HepG2 (cell line): ENCODE data around the gene FCRL2. TPM values are rescaled to one million over a fixed set of nuclear protein-coding genes. Genes with fewer than 3 reads are reported as not detected.

ENCODE experiments used
- ATAC-seq: fragments of 200-7000 bp; cut with Tn5 transposase; 3 replicates; pipeline ENCODE4 v1.9.1; 2020; ENCODE audit warnings: mild to moderate bottlenecking, moderate library complexity
- BruUV-seq: library from RNA; stranded (reverse); fragments of 400-500 nt; replicated peaks from 2 replicates; lab custom pipeline; 2021; lab: Mats Ljungman, UMichigan
- CTCF ChIA-PET: fragments of 300-600 bp; formaldehyde crosslinking; extraction: SDS; loops from one replicate; lab custom pipeline; 2021; ENCODE audit warnings: low total read pairs, inconsistent platforms, low intra/inter-chr PET ratio; lab: Yijun Ruan, JAX
- POLR2A ChIA-PET: fragments of 350-600 bp; sonication (Branson Sonifier 250); formaldehyde crosslinking; loops from one replicate; lab custom pipeline; 2020; ENCODE audit warnings: antibody characterized with exemption, inconsistent platforms; lab: Yijun Ruan, JAX
- DNase-seq: peaks from one replicate; pipeline ENCODE4 v3.0.0-alpha.2; 2015; ENCODE audit warnings: low spot score
- FAIRE-seq: peaks from 3 replicates; lab custom pipeline; 2011; peaks lifted over from hg19 to GRCh38; lab: Jason Lieb, UNC
- H2AFZ ChIP-seq: one replicate; pipeline ENCODE4 v1.6.1; 2011; ENCODE audit warnings: low read length, inconsistent platforms
- H3K27ac ChIP-seq: fragments of 300-600 bp; 3 replicates; pipeline ENCODE4 v1.8.0; 2011; ENCODE audit warnings: mixed run types, mild to moderate bottlenecking, mixed read lengths, low read length, inconsistent platforms; ENCODE audit not compliant: insufficient read depth; ENCODE audit errors: extremely low read length
- H3K27me3 ChIP-seq, 2 experiments: fragments of 200-600 bp in 1 of 2; 2 replicates in 1 of 2; 3 replicates in 1 of 2; pipeline versions ENCODE4 v1.6.0 to v1.8.0; 2011; ENCODE audit warnings: low read length in 2 of 2, mild to moderate bottlenecking in 2 of 2, moderate library complexity in 2 of 2, inconsistent platforms in 1 of 2; ENCODE audit not compliant: insufficient read depth in 2 of 2, control insufficient read depth in 1 of 2
- H3K36me3 ChIP-seq, 2 experiments: fragments of 200-600 bp in 1 of 2; replicated peaks in 1 of 2; 2 replicates in 1 of 2; 3 replicates in 1 of 2; pipeline versions ENCODE4 v1.5.1 to v1.8.0; 2011; ENCODE audit warnings: low read length in 2 of 2, inconsistent platforms in 1 of 2; ENCODE audit not compliant: insufficient read depth in 2 of 2, control insufficient read depth in 1 of 2
- H3K4me1 ChIP-seq: 2 replicates; pipeline ENCODE4 v1.5.1; 2012; ENCODE audit warnings: low read length, inconsistent platforms; ENCODE audit not compliant: insufficient read depth
- H3K4me2 ChIP-seq: 2 replicates; pipeline ENCODE4 v1.6.0; 2011; ENCODE audit warnings: low read depth, low read length, inconsistent platforms
- H3K4me3 ChIP-seq, 3 experiments: fragments of 200-600 bp in 1 of 3; sonication (generic), shearing (Covaris generic) in 1 of 3; replicated peaks in 1 of 3; 2 replicates each; pipeline ENCODE4 v1.5.1; 2011 to 2016; ENCODE audit warnings: low read length in 3 of 3, inconsistent platforms in 2 of 3, low read depth in 2 of 3, mild to moderate bottlenecking in 2 of 3, control low read depth in 1 of 3, mixed read lengths in 1 of 3; ENCODE audit not compliant: insufficient read depth in 1 of 3
- H3K79me2 ChIP-seq: one replicate; pipeline ENCODE4 v1.6.1; 2011; ENCODE audit warnings: low read length, inconsistent platforms; ENCODE audit not compliant: insufficient read depth
- H3K9ac ChIP-seq: 2 replicates; pipeline ENCODE4 v1.6.0; 2011; ENCODE audit warnings: mild to moderate bottlenecking, low read depth, low read length, inconsistent platforms; ENCODE audit not compliant: insufficient read depth
- H3K9me3 ChIP-seq: 2 replicates; pipeline ENCODE4 v1.5.1; 2012; ENCODE audit warnings: mild to moderate bottlenecking, low read length
- H4K20me1 ChIP-seq: 2 replicates; pipeline ENCODE4 v1.6.0; 2011; ENCODE audit warnings: inconsistent platforms, mild to moderate bottlenecking, low read length, moderate library complexity; ENCODE audit not compliant: insufficient read depth
- EEA1 ChIP-seq: sonication (generic); formaldehyde crosslinking; IDR thresholded peaks from 2 replicates; pipeline ENCODE4 v1.5.1; 2020; ENCODE audit warnings: mild to moderate bottlenecking, missing genetic modification reagents, borderline replicate concordance
- GATAD1 ChIP-seq: IDR thresholded peaks from 2 replicates; pipeline ENCODE4 v1.6.1; 2016; ENCODE audit warnings: missing genetic modification reagents, missing compliant biosample characterization
- KLF12 ChIP-seq: sonication (generic); formaldehyde crosslinking; IDR thresholded peaks from 2 replicates; pipeline ENCODE4 v1.4.0; 2020; ENCODE audit warnings: missing genetic modification reagents, borderline replicate concordance
- MBNL3 ChIP-seq: fragments of 250-450 bp; sonication (Bioruptor Pico); conservative IDR thresholded peaks from 2 replicates; pipeline ENCODE4 v1.8.0; 2022; ENCODE audit warnings: mild to moderate bottlenecking, inconsistent platforms
- NAIF1 ChIP-seq: sonication (generic); formaldehyde crosslinking; IDR thresholded peaks from 2 replicates; pipeline ENCODE4 v1.5.0; 2020; ENCODE audit warnings: mild to moderate bottlenecking, missing genetic modification reagents, borderline replicate concordance
- PAWR ChIP-seq: sonication (generic); formaldehyde crosslinking; IDR thresholded peaks from 2 replicates; pipeline ENCODE4 v1.4.0; 2020; ENCODE audit warnings: missing genetic modification reagents, mild to moderate bottlenecking, borderline replicate concordance
- SAFB2 ChIP-seq: sonication (generic); formaldehyde crosslinking; IDR thresholded peaks from 2 replicates; pipeline ENCODE4 v1.5.1; 2020; ENCODE audit warnings: missing genetic modification reagents, low read depth, mild to moderate bottlenecking, borderline replicate concordance
- SALL1 ChIP-seq: sonication (generic); formaldehyde crosslinking; IDR thresholded peaks from 2 replicates; pipeline ENCODE4 v1.8.0; 2022; ENCODE audit warnings: mild to moderate bottlenecking, missing genetic modification reagents
- SP4 ChIP-seq: sonication (generic); formaldehyde crosslinking; IDR thresholded peaks from 2 replicates; pipeline ENCODE4 v1.8.1; 2023; ENCODE audit warnings: mild to moderate bottlenecking, missing genetic modification reagents
- SRF ChIP-seq: IDR thresholded peaks from 2 replicates; pipeline ENCODE4 v1.6.1; 2011; ENCODE audit warnings: mild to moderate bottlenecking, low read depth, low read length, moderate library complexity
- STAT5B ChIP-seq: sonication (generic); formaldehyde crosslinking; IDR thresholded peaks from 2 replicates; pipeline ENCODE4 v1.4.0; 2020; ENCODE audit warnings: missing genetic modification reagents
- TBX3 ChIP-seq: fragments of 450-650 bp; IDR thresholded peaks from 2 replicates; pipeline ENCODE4 v1.6.1; 2017; ENCODE audit warnings: antibody characterized with exemption, mild to moderate bottlenecking, inconsistent platforms, borderline replicate concordance
- ZFP1 ChIP-seq: IDR thresholded peaks from 2 replicates; pipeline ENCODE4 v1.6.1; 2016
- ZMYM3 ChIP-seq: sonication (generic); formaldehyde crosslinking; IDR thresholded peaks from 2 replicates; pipeline ENCODE4 v1.5.1; 2020; ENCODE audit warnings: mild to moderate bottlenecking, missing genetic modification reagents
- ZNF225 ChIP-seq: sonication (generic); formaldehyde crosslinking; IDR thresholded peaks from 2 replicates; pipeline ENCODE4 v1.4.0; 2020; ENCODE audit warnings: mild to moderate bottlenecking, missing genetic modification reagents
- ZNF230 ChIP-seq: sonication (generic); formaldehyde crosslinking; IDR thresholded peaks from 2 replicates; pipeline ENCODE4 v1.4.0; 2020; ENCODE audit warnings: mild to moderate bottlenecking, missing genetic modification reagents
- ZNF292 ChIP-seq: sonication (generic); formaldehyde crosslinking; IDR thresholded peaks from 2 replicates; pipeline ENCODE4 v1.8.1; 2022; ENCODE audit warnings: mild to moderate bottlenecking, low read depth, missing genetic modification reagents, borderline replicate concordance
- ZNF451 ChIP-seq: sonication (generic); formaldehyde crosslinking; IDR thresholded peaks from 2 replicates; pipeline ENCODE4 v1.5.0; 2020; ENCODE audit warnings: mild to moderate bottlenecking, missing genetic modification reagents
- ZNF615 ChIP-seq: sonication (generic); formaldehyde crosslinking; IDR thresholded peaks from 2 replicates; pipeline ENCODE4 v1.5.0; 2020; ENCODE audit warnings: mild to moderate bottlenecking, missing genetic modification reagents, borderline replicate concordance
- WGBS: methylation state at CpG from one replicate; pipeline ENCODE4 v1.1.6; 2017; ENCODE audit warnings: low lambda C conversion rate; 5-methylcytosine and 5-hydroxymethylcytosine counted together
- in situ Hi-C: cut with HindIII; loops from 2 replicates; pipeline ENCODE4 v1.10.0; 2017; ENCODE audit warnings: low pct_unique_long_range_greater_than_20kb; ENCODE audit not compliant: extremely low pct_ligation_motif_present
- intact Hi-C: fragments of 100-400 bp; cut with micrococcal nuclease; formaldehyde crosslinking; loops from one replicate; pipeline ENCODE4 v1.10.0; 2022; ENCODE audit not compliant: unreplicated experiment
- polyA plus RNA-seq, 8 experiments: library from polyadenylated mRNA; depleted of rRNA in 3 of 8; stranded (reverse) in 7 of 8; unstranded in 1 of 8; fragments of >200 nt; fragmentation: Illumina TruSeq in 4 of 8; extraction: Trizol in 4 of 8; gene quantifications; 2 replicates each; pipeline versions ENCODE4 v1.2.1 to v1.2.3, GENCODE V29; 2011 to 2016; ENCODE audit warnings: low read depth in 4 of 8, missing spikeins in 1 of 8, mixed read lengths in 1 of 8; ENCODE audit not compliant: insufficient read depth in 1 of 8
- total RNA-seq, 5 experiments: library from RNA; depleted of rRNA; stranded (reverse); fragments of >200 nt; fragmentation: Illumina TruSeq; extraction: Trizol; gene quantifications; 2 replicates each; pipeline ENCODE4 v1.2.3, GENCODE V29; 2016; ENCODE audit warnings: low read depth in 1 of 5
- TF ChIP-seq, protein P1 (sequence below): sonication (generic); formaldehyde crosslinking; IDR thresholded peaks from 2 replicates; pipeline ENCODE4 v1.5.0; 2020; ENCODE audit warnings: mild to moderate bottlenecking, low read depth, missing genetic modification reagents, borderline replicate concordance

FCRL2 gene
- total and polyA plus RNA-seq, 2 of the 13 experiments (the other 11 are each of a cell fraction or from before 2014, with no cell fraction given), result not detected

DNA sequence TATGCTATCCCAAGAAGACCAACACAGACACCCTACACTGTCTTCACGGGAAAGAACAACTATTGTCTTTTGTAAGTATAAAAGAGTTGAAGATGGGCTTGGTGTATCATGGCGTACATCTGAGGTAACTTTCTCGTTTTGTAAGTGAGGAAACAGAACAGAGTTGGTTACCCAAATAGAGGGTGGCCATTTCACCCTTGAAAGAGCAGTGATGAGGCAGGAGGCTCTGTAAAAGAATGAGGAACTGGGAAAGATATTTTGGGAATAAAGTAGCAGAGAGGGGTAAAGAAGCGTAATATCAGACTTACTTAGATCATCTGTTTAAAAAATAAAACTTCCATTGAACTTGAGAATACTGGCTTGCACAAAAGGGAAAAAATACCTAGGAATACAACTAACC, 18.9 kb downstream of the FCRL2 start:
- FAIRE-seq, result no peak
- H4K20me1 ChIP-seq, result no peaks in the 10 kb centered on the region
- H3K9me3 ChIP-seq, result no peaks in the 10 kb centered on the region
- no peak for DNase-seq
- H3K79me2 ChIP-seq, result no peaks in the 10 kb centered on the region
- in situ Hi-C loops (no loop called here), intact Hi-C loops (no loop called here)
- H3K4me2 ChIP-seq, result no peak overlapping the region
- ChIA-PET POLR2A (no interaction called here), CTCF (no interaction called here)
- no peak overlapping the region for H3K9ac ChIP-seq
- H3K4me1 ChIP-seq, result no peaks in the 10 kb centered on the region
- H2AFZ ChIP-seq, result no peak overlapping the region
- TF ChIP-seq SAFB2 (CRISPR knock-in tag), result no peak
- no peak for TF ChIP-seq SALL1
- TF ChIP-seq PAWR, result no peak
- no peak for TF ChIP-seq SP4 (CRISPR knock-in tag)
- no peak for TF ChIP-seq ZFP1
- TF ChIP-seq GATAD1 (CRISPR knock-in tag), result no peak
- no peak for TF ChIP-seq TBX3
- TF ChIP-seq SRF, result no peak
- no peak overlapping the region for H3K4me3 ChIP-seq
- H3K36me3 ChIP-seq, result no peaks in the 10 kb centered on the region
- H3K27ac ChIP-seq, result no peak overlapping the region
- no TSS peak for BruUV-seq
- H3K27me3 ChIP-seq, result no peaks in the 10 kb centered on the region
- ATAC-seq, result no peak
- 22% methylated on average over 4 of the region's 4 CpGs for WGBS

DNA sequence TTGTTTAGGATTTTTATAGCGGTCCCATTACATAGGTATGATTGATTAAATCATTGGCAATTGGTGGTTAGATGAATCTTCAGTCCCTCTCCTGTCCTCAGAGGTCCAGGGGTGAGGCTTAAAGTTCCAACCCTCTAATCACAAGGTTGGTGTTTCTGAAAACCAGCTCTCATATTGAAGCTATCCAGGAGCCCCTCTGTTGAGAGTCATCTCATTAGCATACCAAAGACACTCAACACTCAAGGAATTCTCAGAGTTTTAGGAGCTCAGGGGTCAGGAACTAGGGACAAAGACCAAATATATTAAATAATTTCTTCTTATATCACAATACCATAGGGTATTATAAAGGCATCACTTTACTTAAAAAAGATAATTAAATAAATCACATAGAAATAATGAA, 23.3 kb downstream of the FCRL2 start:
- DNase-seq, result no peak
- H3K36me3 ChIP-seq, result no peaks in the 10 kb centered on the region
- no peaks in the 10 kb centered on the region for H3K27me3 ChIP-seq
- H3K9me3 ChIP-seq, result no peaks in the 10 kb centered on the region
- CTCF ChIA-PET, result no interaction called here
- no peak overlapping the region for H3K4me3 ChIP-seq
- no peak for FAIRE-seq
- no peaks in the 10 kb centered on the region for H3K79me2 ChIP-seq
- in situ Hi-C loops, result no loop called here
- no peak overlapping the region for H3K9ac ChIP-seq
- POLR2A ChIA-PET, result no interaction called here
- TF ChIP-seq ZNF292, result no peak
- no peak for TF ChIP-seq ZMYM3 (CRISPR knock-in tag)
- no peak for TF ChIP-seq ZNF615 (CRISPR knock-in tag)
- TF ChIP-seq ZNF451 (CRISPR knock-in tag), result no peak
- no peak for TF ChIP-seq ZNF225
- no peak for TF ChIP-seq STAT5B
- no peak for TF ChIP-seq EEA1 (CRISPR knock-in tag)
- TF ChIP-seq NAIF1 (CRISPR knock-in tag), result no peak
- no peak for TF ChIP-seq ZNF230
- no peak for TF ChIP-seq KLF12 (CRISPR knock-in tag)
- TF ChIP-seq, protein P1, sequence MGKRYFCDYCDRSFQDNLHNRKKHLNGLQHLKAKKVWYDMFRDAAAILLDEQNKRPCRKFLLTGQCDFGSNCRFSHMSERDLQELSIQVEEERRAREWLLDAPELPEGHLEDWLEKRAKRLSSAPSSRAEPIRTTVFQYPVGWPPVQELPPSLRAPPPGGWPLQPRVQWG (CRISPR knock-in tag), result no peak
- TF ChIP-seq MBNL3 (CRISPR knock-in tag), result no peak
- no TSS peak for BruUV-seq
- no peaks in the 10 kb centered on the region for H3K4me1 ChIP-seq
- 0% methylated on average over 1 of the region's 1 CpG for WGBS
- no peak overlapping the region for H2AFZ ChIP-seq
- no peak for ATAC-seq
- no peak overlapping the region for H3K4me2 ChIP-seq
- no peak overlapping the region for H3K27ac ChIP-seq
- no peaks in the 10 kb centered on the region for H4K20me1 ChIP-seq
- intact Hi-C loops, result no loop called here
